Left lung (tissue), 10 donors: ENCODE results near the gene IQCN. TPM values are rescaled to one million over a fixed set of nuclear protein-coding genes. Genes with fewer than 3 reads are reported as not detected.

ENCODE experiments used
- ATAC-seq: fragments of 200-7000 bp; cut with Tn5 transposase; one replicate; pipeline ENCODE4 v1.9.1; 2020; ENCODE audit warnings: moderate library complexity
- DNase-seq, 4 donors: peaks; one replicate each; pipeline ENCODE4 v3.0.0-alpha.2; 2013 to 2020
- H3K27ac ChIP-seq, 2 donors: fragments of 200-600 bp; sonication (generic) in 1 of 2; one replicate each; pipeline versions ENCODE4 v1.5.0 to v1.8.0; 2020 to 2021
- H3K27me3 ChIP-seq, 2 donors: fragments of 200-600 bp; sonication (generic) in 1 of 2; one replicate each; pipeline versions ENCODE4 v1.5.0 to v1.8.0; 2020 to 2021
- H3K36me3 ChIP-seq, 2 donors: fragments of 200-600 bp; sonication (generic) in 1 of 2; one replicate each; pipeline versions ENCODE4 v1.5.0 to v1.8.0; 2020 to 2021
- H3K4me1 ChIP-seq, 2 donors: fragments of 200-600 bp; one replicate each; pipeline ENCODE4 v1.8.0; 2021
- H3K4me3 ChIP-seq, 2 donors: fragments of 200-600 bp; sonication (generic) in 1 of 2; one replicate each; pipeline versions ENCODE4 v1.5.0 to v1.8.0; 2020 to 2021; ENCODE audit warnings: mild to moderate bottlenecking in 1 of 2
- H3K9me3 ChIP-seq, 2 donors: fragments of 200-600 bp; sonication (generic) in 1 of 2; one replicate each; pipeline versions ENCODE4 v1.5.0 to v1.8.0; 2020 to 2021
- CTCF ChIP-seq, 2 donors: fragments of 200-600 bp; sonication (generic) in 1 of 2; IDR thresholded peaks; one replicate each; pipeline versions ENCODE4 v1.5.0 to v1.8.0; 2021; ENCODE audit warnings: antibody characterized with exemption in 2 of 2
- intact Hi-C, 2 donors: fragments of 100-400 bp; cut with DNase I; formaldehyde crosslinking; loops; one replicate each; pipeline versions ENCODE4 v1.11.2 to v1.14.2; 2022
- polyA plus RNA-seq, 6 donors: library from polyadenylated mRNA; unstranded; fragments of 120-200 nt; gene quantifications; one replicate each; pipeline ENCODE4 v1.2.1, GENCODE V29; 2013; ENCODE audit not compliant: insufficient read length in 6 of 6
- total RNA-seq, 2 donors: library from RNA; stranded (reverse); fragmentation: NEBNext Ultra II Directional; extraction: Animal tissue kit (Norgen Biotek cat#: 25700); gene quantifications; one replicate each; pipeline ENCODE4 v1.2.1, GENCODE V29; 2021
- donor health status: DM: no; HTN: yes; CAD: no.
- donor health status: DM: no; HTN: no; CAD: no.

The IQCN gene
- total and polyA plus RNA-seq, 8 donors: 3.0 to 12.7 (median 6.8) TPM

GRCh38 chr19:18229915-18230314, 44.3 kb downstream of the IQCN start:
- DNase-seq (no peak), ATAC-seq (no peak)
- Histone ChIP-seq H3K4me3 (no peak overlapping the region), H3K27me3 (peaks cover 4 to 100% of the 10 kb centered on the region in 2 donors), H3K9me3 (no peaks in the 10 kb centered on the region), H3K36me3 (no peaks in the 10 kb centered on the region), H3K27ac (no peak overlapping the region), H3K4me1 (peaks cover 6 to 14% of the 10 kb centered on the region in 2 donors)
- TF ChIP-seq CTCF (IDR thresholded peaks at IDR 0.05): no peak
- intact Hi-C loops: no loop called here

- Histone ChIP-seq H3K36me3 (no peaks in the 10 kb centered on the region), H3K4me1 (peaks cover 10 to 18% of the 10 kb centered on the region in 2 donors), H3K9me3 (no peaks in the 10 kb centered on the region), H3K4me3 (no peak overlapping the region), H3K27ac (no peak overlapping the region), H3K27me3 (peaks cover 6 to 100% of the 10 kb centered on the region in 2 donors)
- peak; percentile 36 to 39 for TF ChIP-seq CTCF (IDR thresholded peaks at IDR 0.05)
- DNase-seq (no peak), ATAC-seq (no peak)
- intact Hi-C loops: no loop called here
Observed at GRCh38 chr19:18229474-18229873, 44.8 kb downstream of the IQCN start.

GRCh38 chr19:18227781-18228271, 46.4 kb downstream of the IQCN start:
- no peaks in the 10 kb centered on the region for H3K36me3 ChIP-seq
- H3K27ac ChIP-seq: no peak overlapping the region
- TF ChIP-seq CTCF (IDR thresholded peaks at IDR 0.05): no peak
- peaks cover 7 to 18% of the 10 kb centered on the region in 2 donors for H3K4me1 ChIP-seq
- intact Hi-C loops: no loop called here
- ATAC-seq: no peak
- no peak overlapping the region for H3K4me3 ChIP-seq
- DNase-seq: no peak
- no peaks in the 10 kb centered on the region for H3K9me3 ChIP-seq
- peaks cover 6 to 96% of the 10 kb centered on the region in 2 donors for H3K27me3 ChIP-seq

GRCh38 chr19:18226956-18227780, 47.1 kb downstream of the IQCN start:
- peaks cover 7 to 18% of the 10 kb centered on the region in 2 donors for H3K4me1 ChIP-seq
- H3K36me3 ChIP-seq: no peaks in the 10 kb centered on the region
- no peak for ATAC-seq
- no peak overlapping the region for H3K27ac ChIP-seq
- H3K9me3 ChIP-seq: no peaks in the 10 kb centered on the region
- H3K4me3 ChIP-seq: no peak overlapping the region
- no peak for TF ChIP-seq CTCF (IDR thresholded peaks at IDR 0.05)
- DNase-seq: no peak
- intact Hi-C loops: no loop called here
- peaks cover 6 to 96% of the 10 kb centered on the region in 2 donors for H3K27me3 ChIP-seq

GRCh38 chr19:18225702-18226468, 48.4 kb downstream of the IQCN start, which contains the start of gene PDE4C:
PDE4C (minus strand) TSS chr19:18226438; CDS start chr19:18226415, 23 bp downstream.
- Histone ChIP-seq H3K27ac (no peak within 1 kb of the TSS), H3K27me3 (peaks cover 6 to 96% of the 10 kb centered on the region in 2 donors), H3K4me3 (no peak within 1 kb of the TSS), H3K4me1 (peaks cover 7 to 18% of the 10 kb centered on the region in 2 donors), H3K36me3 (no peaks in the 10 kb centered on the region), H3K9me3 (no peaks in the 10 kb centered on the region)
- DNase-seq (peak in 2 of 4 donors; percentile 46 to 79), ATAC-seq (no peak)
- TF ChIP-seq CTCF (IDR thresholded peaks at IDR 0.05): no peak
- intact Hi-C loops: no loop called here
